ENCODE measurements around the gene NINJ1.

DNA sequence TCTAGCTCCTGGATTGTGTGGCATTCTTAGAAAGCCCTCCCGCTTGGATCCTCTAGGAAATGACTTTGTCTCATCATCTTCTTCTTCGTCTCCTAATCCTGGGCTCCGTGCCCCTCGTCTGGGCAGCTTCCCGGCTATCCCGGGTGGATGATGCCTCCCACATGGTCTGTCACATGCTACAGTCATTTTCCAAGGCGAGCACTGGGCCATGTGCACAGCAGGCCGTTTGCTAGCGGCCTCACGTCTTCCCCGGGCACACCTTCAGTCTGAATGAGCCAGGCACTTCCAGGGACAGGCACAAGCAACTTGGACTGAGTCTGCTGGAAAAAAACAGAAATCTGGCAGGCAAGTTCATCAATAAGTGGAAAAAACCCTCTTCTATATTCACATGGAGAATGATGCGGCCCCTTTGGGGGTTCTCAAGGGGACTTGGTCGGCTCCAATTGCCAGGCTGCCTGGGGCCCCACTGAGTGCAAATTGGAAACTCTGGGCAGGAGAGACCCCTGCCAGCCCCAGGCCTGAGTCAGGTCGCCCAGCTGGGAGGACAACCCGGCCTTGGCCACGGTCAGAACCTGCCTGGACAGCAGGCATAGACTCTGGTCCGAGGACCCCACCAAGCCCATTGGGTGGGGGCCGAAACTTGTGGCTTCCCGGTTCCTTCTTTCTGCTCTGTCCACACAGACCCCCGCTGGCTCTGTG is 38.8 kb upstream of the NINJ1 start:
- TF ChIP-seq, protein P1, sequence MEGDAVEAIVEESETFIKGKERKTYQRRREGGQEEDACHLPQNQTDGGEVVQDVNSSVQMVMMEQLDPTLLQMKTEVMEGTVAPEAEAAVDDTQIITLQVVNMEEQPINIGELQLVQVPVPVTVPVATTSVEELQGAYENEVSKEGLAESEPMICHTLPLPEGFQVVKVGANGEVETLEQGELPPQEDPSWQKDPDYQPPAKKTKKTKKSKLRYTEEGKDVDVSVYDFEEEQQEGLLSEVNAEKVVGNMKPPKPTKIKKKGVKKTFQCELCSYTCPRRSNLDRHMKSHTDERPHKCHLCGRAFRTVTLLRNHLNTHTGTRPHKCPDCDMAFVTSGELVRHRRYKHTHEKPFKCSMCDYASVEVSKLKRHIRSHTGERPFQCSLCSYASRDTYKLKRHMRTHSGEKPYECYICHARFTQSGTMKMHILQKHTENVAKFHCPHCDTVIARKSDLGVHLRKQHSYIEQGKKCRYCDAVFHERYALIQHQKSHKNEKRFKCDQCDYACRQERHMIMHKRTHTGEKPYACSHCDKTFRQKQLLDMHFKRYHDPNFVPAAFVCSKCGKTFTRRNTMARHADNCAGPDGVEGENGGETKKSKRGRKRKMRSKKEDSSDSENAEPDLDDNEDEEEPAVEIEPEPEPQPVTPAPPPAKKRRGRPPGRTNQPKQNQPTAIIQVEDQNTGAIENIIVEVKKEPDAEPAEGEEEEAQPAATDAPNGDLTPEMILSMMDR (conservative IDR thresholded peaks at IDR 0.05; ENCODE audit: low read length), result no peak
- no peak for TF ChIP-seq EZH2phosphoT487 (IDR thresholded peaks at IDR 0.05; ENCODE audit: borderline replicate concordance)

All from Loucy (cell line).